ENCODE data around the gene KAZN. TPM values are rescaled to one million over a fixed set of nuclear protein-coding genes. Genes with fewer than 3 reads are reported as not detected.

Gene KAZN
- total and polyA plus RNA-seq, 4 experiments from 2014 or later = 0.08 to 0.47 TPM; not detected in 2

DNA sequence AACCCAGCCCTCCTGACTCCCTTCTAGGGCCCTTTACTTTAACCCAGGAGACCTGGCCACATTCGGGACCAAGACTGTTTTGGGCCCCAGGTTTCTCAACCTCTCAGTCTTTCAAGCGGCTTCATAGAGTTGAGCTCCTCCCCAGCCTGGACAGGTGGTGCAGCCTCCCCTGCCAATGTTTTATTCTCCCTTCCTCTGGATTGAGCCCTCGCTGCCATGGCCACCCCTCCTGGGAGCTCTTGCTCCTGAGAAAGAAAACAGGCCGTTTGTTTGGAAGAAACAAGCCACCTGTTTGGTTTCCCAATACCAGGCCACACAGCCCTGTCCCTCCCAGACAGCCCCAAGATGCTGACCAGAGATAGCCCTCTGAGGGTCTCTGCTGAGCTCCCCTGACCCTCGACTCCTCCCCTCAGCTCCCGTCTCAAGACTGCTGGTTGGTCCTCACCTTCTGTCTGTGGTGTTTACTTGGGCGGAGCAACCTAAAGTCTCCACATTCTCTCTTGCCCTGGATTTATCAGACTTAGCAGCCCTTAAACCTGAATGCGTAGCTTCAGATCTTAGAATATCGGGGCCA is 558.4 kb downstream of the KAZN start:
- ChIA-PET POLR2A (ENCODE audit: partially characterized antibody) (interaction anchor here (0.5 kb wide), 1 partner anchor 92 kb away, joined by 3 read pairs; no protein-coding TSS in a partner anchor), CTCF (ENCODE audit: partially characterized antibody) (interaction anchor here (1.9 kb wide), 1 partner anchor 29 kb away, joined by 8 read pairs; no protein-coding TSS in a partner anchor)
- Mint-ChIP-seq H3K27me3 (peaks cover 17 to 22% of the 10 kb centered on the region in 2 donors), H3K36me3 (no peaks in the 10 kb centered on the region), H3K9me3 (no peaks in the 10 kb centered on the region), H3K27ac (peak overlapping the region in 2 of 7 donors; percentile 51 to 70), H3K4me3 (peak overlapping the region in 6 of 8 donors; percentile 31 to 83 (median 79)), H3K4me1 (peaks cover 8 to 40% (median 21%) of the 10 kb centered on the region in 4 donors)
- no peaks in the 10 kb centered on the region for H3K9me3 ChIP-seq (ENCODE audit: control insufficient read depth in 1 of 2, low read length in 2 of 2)
- no peaks in the 10 kb centered on the region for H3K36me3 ChIP-seq (ENCODE audit: insufficient read depth, low read length)
- DNase-seq = no peak
- H3K27ac ChIP-seq (ENCODE audit: low read depth, low read length) = no peak overlapping the region
- H3K27me3 ChIP-seq (ENCODE audit: insufficient read depth, low read length) = peaks cover 4% of the 10 kb centered on the region
- H3K4me3 ChIP-seq (ENCODE audit: low read length in 2 of 2) = no peak overlapping the region
- H3K4me1 ChIP-seq (ENCODE audit: insufficient read depth, low read length) = peaks cover 24% of the 10 kb centered on the region
- intact Hi-C loops (cut with micrococcal nuclease) = no loop called here

DNA sequence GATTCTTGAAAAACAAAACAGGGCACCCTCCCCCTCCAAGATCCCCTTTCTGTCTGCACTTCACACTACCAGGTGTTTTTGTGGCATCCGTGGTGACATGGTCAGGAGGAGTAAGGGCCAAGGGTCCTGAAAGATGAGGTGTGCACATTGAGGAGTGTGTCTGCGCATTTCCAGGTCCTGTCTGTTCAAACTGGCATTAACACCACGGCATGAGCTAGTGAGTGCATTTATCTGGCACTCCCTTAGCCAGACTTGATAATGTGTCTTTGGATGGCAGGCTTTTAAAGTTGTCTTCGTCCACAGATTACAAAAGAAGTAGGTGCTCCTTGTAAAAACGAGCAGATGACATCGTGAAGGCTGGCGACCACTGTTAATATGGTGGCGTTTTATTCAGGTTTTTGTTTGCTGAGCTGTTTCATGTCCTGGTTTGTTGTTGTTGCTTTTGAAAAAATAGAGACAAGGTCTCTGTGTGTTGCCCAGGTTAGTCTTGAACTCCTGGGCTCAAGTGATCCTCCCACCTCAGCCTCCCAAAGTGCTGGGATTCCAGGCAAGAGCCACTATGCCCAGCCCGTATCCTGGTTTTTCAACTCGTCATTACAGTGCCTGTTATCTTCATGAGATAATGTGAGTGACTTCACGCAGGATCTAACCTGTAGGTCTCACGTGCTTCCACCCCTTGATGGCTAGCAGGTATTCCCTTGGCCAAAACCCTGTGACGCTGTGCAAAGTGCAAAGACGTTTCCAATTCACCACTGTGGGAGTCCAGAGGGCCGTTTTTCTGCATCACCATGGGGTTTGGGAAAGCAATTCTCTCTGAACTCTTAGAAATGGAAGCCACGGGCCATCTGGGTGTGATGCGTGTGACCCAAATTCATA is 559.3 kb downstream of the KAZN start:
- ChIA-PET POLR2A (ENCODE audit: partially characterized antibody) (interaction anchor here (0.5 kb wide), 1 partner anchor 91 kb away, joined by 3 read pairs; no protein-coding TSS in a partner anchor), CTCF (ENCODE audit: partially characterized antibody) (interaction anchor here (1.9 kb wide), 1 partner anchor 29 kb away, joined by 8 read pairs; no protein-coding TSS in a partner anchor)
- Mint-ChIP-seq H3K4me1 (peaks cover 10 to 32% (median 21%) of the 10 kb centered on the region in 4 donors), H3K4me3 (no peak overlapping the region), H3K27me3 (peaks cover 14 to 20% of the 10 kb centered on the region in 2 donors), H3K27ac (no peak overlapping the region), H3K36me3 (no peaks in the 10 kb centered on the region), H3K9me3 (no peaks in the 10 kb centered on the region)
- DNase-seq = no peak
- intact Hi-C loops (cut with micrococcal nuclease) = no loop called here
- H3K9me3 ChIP-seq (ENCODE audit: control insufficient read depth in 1 of 2, low read length in 2 of 2) = no peaks in the 10 kb centered on the region
- no peak overlapping the region for H3K27ac ChIP-seq (ENCODE audit: low read depth, low read length)
- no peaks in the 10 kb centered on the region for H3K27me3 ChIP-seq (ENCODE audit: insufficient read depth, low read length)
- no peaks in the 10 kb centered on the region for H3K36me3 ChIP-seq (ENCODE audit: insufficient read depth, low read length)
- no peak overlapping the region for H3K4me3 ChIP-seq (ENCODE audit: low read length in 2 of 2)
- H3K4me1 ChIP-seq (ENCODE audit: insufficient read depth, low read length) = peaks cover 21% of the 10 kb centered on the region

DNA sequence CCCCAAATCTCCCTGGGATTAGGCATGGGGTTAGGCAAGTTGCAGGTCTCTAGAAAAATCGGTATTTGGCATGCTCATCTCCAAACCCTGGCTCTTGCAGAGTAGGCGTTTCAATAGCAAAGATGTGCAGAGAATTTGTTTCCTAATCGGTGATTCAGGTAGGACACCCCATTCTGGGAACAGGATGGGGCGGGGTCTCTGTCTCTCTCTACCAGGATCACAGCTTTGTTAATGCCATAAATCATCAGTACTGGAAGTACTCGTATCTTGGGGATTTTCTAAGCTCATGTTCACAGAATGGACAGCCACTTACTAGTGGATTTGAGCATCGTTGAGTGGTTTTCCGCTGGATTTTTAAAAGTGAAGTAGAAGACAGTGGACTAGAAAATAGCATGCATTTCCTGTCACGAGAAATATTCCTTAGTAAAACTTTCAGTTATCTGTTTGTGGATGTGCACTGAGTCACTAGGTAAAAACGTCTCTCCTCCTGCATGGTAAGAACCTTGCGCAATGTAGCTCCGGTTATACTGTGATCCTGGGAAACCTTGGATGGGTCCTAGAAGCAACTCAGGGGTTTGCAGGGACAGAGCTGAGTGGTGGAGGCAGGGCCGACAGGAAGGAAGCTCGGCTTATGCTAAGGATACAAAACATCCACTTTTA is 560.2 kb downstream of the KAZN start:
- Mint-ChIP-seq H3K27ac (no peak overlapping the region), H3K27me3 (peaks cover 19 to 20% of the 10 kb centered on the region in 2 donors), H3K4me3 (peak overlapping the region in 2 of 8 donors; percentile 31 to 35), H3K4me1 (peaks cover 10 to 29% (median 21%) of the 10 kb centered on the region in 4 donors), H3K9me3 (no peaks in the 10 kb centered on the region), H3K36me3 (no peaks in the 10 kb centered on the region)
- no peak overlapping the region for H3K4me3 ChIP-seq (ENCODE audit: low read length in 2 of 2)
- H3K4me1 ChIP-seq (ENCODE audit: insufficient read depth, low read length) = peaks cover 14% of the 10 kb centered on the region
- H3K36me3 ChIP-seq (ENCODE audit: insufficient read depth, low read length) = no peaks in the 10 kb centered on the region
- H3K27ac ChIP-seq (ENCODE audit: low read depth, low read length) = no peak overlapping the region
- intact Hi-C loops (cut with micrococcal nuclease) = no loop called here
- POLR2A ChIA-PET (ENCODE audit: partially characterized antibody) = no interaction called here
- H3K9me3 ChIP-seq (ENCODE audit: control insufficient read depth in 1 of 2, low read length in 2 of 2) = no peaks in the 10 kb centered on the region
- no peaks in the 10 kb centered on the region for H3K27me3 ChIP-seq (ENCODE audit: insufficient read depth, low read length)
- DNase-seq = no peak
- CTCF ChIA-PET (ENCODE audit: partially characterized antibody) = no interaction called here

DNA sequence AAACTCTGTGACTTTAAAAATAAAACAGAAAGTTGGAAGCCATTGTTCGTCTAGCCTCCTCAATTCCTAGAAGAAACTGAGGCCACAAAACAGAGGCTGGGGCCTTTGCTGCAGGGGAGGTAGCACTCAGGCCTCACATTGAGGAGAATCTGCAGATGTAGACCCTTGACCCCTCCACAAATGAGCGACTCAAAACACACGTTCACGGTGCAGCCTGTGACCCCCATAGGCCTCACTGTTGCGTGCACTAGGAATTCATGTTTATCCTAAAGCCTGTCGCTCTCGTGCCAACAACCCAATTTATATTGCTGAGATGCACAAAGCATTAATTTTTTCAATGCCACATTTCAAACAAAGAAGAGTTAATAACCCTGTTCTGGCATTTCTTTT is 560.7 kb downstream of the KAZN start:
- no peaks in the 10 kb centered on the region for H3K9me3 Mint-ChIP-seq
- no peaks in the 10 kb centered on the region for H3K36me3 ChIP-seq (ENCODE audit: insufficient read depth, low read length)
- intact Hi-C loops (cut with micrococcal nuclease) = no loop called here
- H3K27ac Mint-ChIP-seq = no peak overlapping the region
- H3K27me3 Mint-ChIP-seq = peaks cover 18 to 21% of the 10 kb centered on the region in 2 donors
- POLR2A ChIA-PET (ENCODE audit: partially characterized antibody) = no interaction called here
- no peaks in the 10 kb centered on the region for H3K9me3 ChIP-seq (ENCODE audit: control insufficient read depth in 1 of 2, low read length in 2 of 2)
- CTCF ChIA-PET (ENCODE audit: partially characterized antibody) = no interaction called here
- no peaks in the 10 kb centered on the region for H3K27me3 ChIP-seq (ENCODE audit: insufficient read depth, low read length)
- no peak overlapping the region for H3K27ac ChIP-seq (ENCODE audit: low read depth, low read length)
- peaks cover 10% of the 10 kb centered on the region for H3K4me1 ChIP-seq (ENCODE audit: insufficient read depth, low read length)
- H3K4me3 Mint-ChIP-seq = no peak overlapping the region
- DNase-seq = no peak
- no peak overlapping the region for H3K4me3 ChIP-seq (ENCODE audit: low read length in 2 of 2)
- peaks cover 9 to 28% (median 20%) of the 10 kb centered on the region in 4 donors for H3K4me1 Mint-ChIP-seq
- no peaks in the 10 kb centered on the region for H3K36me3 Mint-ChIP-seq

DNA sequence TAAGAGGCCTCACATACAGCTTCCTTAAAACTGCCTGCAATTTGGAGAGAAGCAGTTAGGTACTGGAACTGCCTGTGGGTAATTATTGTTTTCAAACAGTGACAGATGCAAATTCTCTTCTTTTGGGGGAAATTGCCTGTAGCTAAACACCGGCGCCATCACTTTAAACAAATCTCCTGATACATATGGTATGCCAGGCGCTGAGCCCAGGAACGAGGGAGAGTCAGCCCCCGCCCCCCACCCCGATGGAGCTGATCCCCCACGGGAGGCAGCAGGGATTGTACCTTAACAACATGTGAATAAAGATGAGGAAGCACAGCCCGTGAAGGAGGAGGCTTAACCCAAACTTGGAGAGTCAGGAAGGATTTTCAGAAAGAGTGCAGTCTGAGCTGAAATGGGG is 562.1 kb downstream of the KAZN start:
- no peaks in the 10 kb centered on the region for H3K27me3 ChIP-seq (ENCODE audit: insufficient read depth, low read length)
- peaks cover 5 to 17% (median 12%) of the 10 kb centered on the region in 4 donors for H3K4me1 Mint-ChIP-seq
- CTCF ChIA-PET (ENCODE audit: partially characterized antibody) = interaction anchor here (1.5 kb wide), 1 partner anchor 32 kb away, joined by 3 read pairs; no protein-coding TSS in a partner anchor
- H3K36me3 Mint-ChIP-seq = no peaks in the 10 kb centered on the region
- H3K4me3 Mint-ChIP-seq = no peak overlapping the region
- peaks cover 13 to 14% of the 10 kb centered on the region in 2 donors for H3K27me3 Mint-ChIP-seq
- H3K27ac Mint-ChIP-seq = no peak overlapping the region
- intact Hi-C loops (cut with micrococcal nuclease) = no loop called here
- H3K27ac ChIP-seq (ENCODE audit: low read depth, low read length) = no peak overlapping the region
- DNase-seq = no peak
- H3K4me3 ChIP-seq (ENCODE audit: low read length in 2 of 2) = no peak overlapping the region
- no peaks in the 10 kb centered on the region for H3K9me3 Mint-ChIP-seq
- no peaks in the 10 kb centered on the region for H3K36me3 ChIP-seq (ENCODE audit: insufficient read depth, low read length)
- H3K4me1 ChIP-seq (ENCODE audit: insufficient read depth, low read length) = peaks cover 7% of the 10 kb centered on the region
- POLR2A ChIA-PET (ENCODE audit: partially characterized antibody) = no interaction called here
- no peaks in the 10 kb centered on the region for H3K9me3 ChIP-seq (ENCODE audit: control insufficient read depth in 1 of 2, low read length in 2 of 2)

DNA sequence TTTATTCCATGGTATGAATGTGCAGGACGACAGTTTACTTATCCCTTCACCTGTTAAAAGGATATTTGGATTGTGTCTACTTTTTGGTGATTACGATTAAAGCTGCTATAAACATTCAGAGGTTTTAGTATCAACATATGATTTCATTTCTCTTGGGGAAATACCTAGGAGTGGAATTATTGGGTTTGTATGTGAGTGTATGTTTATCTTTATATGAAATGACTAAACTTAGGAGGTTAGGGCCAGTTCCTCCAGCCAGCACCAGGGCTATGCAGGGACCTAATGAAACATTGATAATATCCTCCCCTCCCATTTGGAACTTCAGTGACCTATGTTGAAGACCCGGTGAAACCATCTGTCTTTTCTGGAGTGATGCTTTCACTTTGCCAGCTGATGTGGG is 568.9 kb downstream of the KAZN start:
- H3K27me3 ChIP-seq (ENCODE audit: insufficient read depth, low read length) = no peaks in the 10 kb centered on the region
- H3K36me3 ChIP-seq (ENCODE audit: insufficient read depth, low read length) = no peaks in the 10 kb centered on the region
- H3K9me3 Mint-ChIP-seq = peaks cover 0 to 1% (median 0%) of the 10 kb centered on the region in 8 donors
- no peaks in the 10 kb centered on the region for H3K9me3 ChIP-seq (ENCODE audit: control insufficient read depth in 1 of 2, low read length in 2 of 2)
- no peak overlapping the region for H3K27ac ChIP-seq (ENCODE audit: low read depth, low read length)
- no peak overlapping the region for H3K4me3 ChIP-seq (ENCODE audit: low read length in 2 of 2)
- CTCF ChIA-PET (ENCODE audit: partially characterized antibody) = interaction anchor here (0.7 kb wide), 1 partner anchor 32 kb away, joined by 5 read pairs; no protein-coding TSS in a partner anchor
- POLR2A ChIA-PET (ENCODE audit: partially characterized antibody) = no interaction called here
- no peak overlapping the region for H3K4me3 Mint-ChIP-seq
- DNase-seq = no peak
- H3K27ac Mint-ChIP-seq = no peak overlapping the region
- peaks cover 11 to 27% of the 10 kb centered on the region in 2 donors for H3K27me3 Mint-ChIP-seq
- peaks cover 0 to 2% (median 0%) of the 10 kb centered on the region in 4 donors for H3K4me1 Mint-ChIP-seq
- no peaks in the 10 kb centered on the region for H3K36me3 Mint-ChIP-seq
- H3K4me1 ChIP-seq (ENCODE audit: insufficient read depth, low read length) = no peaks in the 10 kb centered on the region
- intact Hi-C loops (cut with micrococcal nuclease) = no loop called here
